ENCODE results near the gene IFFO2. TPM values are rescaled to one million over a fixed set of nuclear protein-coding genes. Genes with fewer than 3 reads are reported as not detected.

IFFO2 gene
- polyA plus RNA-seq, 4 donors = 0.22 to 3.6 (median 2.4) TPM

GRCh38 chr1:18976096-18976495, 19.6 kb upstream of the IFFO2 start:
- Histone ChIP-seq H3K4me3 (ENCODE audit: low read depth in 1 of 3, low read length in 3 of 3) (no peak overlapping the region), H3K36me3 (ENCODE audit: control insufficient read depth in 3 of 3, insufficient read depth in 2 of 3, low read depth in 1 of 3, low read length in 3 of 3) (no peaks in the 10 kb centered on the region), H3K4me1 (ENCODE audit: control insufficient read depth in 3 of 3, insufficient read depth in 2 of 3, low read depth in 1 of 3, low read length in 2 of 3) (no peaks in the 10 kb centered on the region), H3K27ac (ENCODE audit: low read depth in 1 of 3, low read length in 2 of 3) (no peak overlapping the region), H3K27me3 (ENCODE audit: control insufficient read depth in 3 of 3, insufficient read depth in 3 of 3, low read length in 3 of 3) (peaks cover 0 to 4% (median 2%) of the 10 kb centered on the region in 3 donors), H3K9me3 (ENCODE audit: control insufficient read depth in 2 of 2, insufficient read depth in 1 of 2, low read depth in 1 of 2, low read length in 1 of 2) (peaks cover 0 to 5% of the 10 kb centered on the region in 2 donors)
- no peak for DNase-seq
- no peak for FAIRE-seq
- 87 to 92% (median 87%) methylated on average over 8 of the region's 8 CpGs for WGBS, 3 donors

- H3K27me3 ChIP-seq (ENCODE audit: control insufficient read depth in 3 of 3, insufficient read depth in 3 of 3, low read length in 3 of 3) = peaks cover 0 to 2% (median under 1%) of the 10 kb centered on the region in 3 donors
- FAIRE-seq (no peak), DNase-seq (no peak)
- WGBS, 3 donors = 81% methylated on average over 7 of the region's 7 CpGs
- no peak overlapping the region for H3K4me3 ChIP-seq (ENCODE audit: low read depth in 1 of 3, low read length in 3 of 3)
- H3K36me3 ChIP-seq (ENCODE audit: control insufficient read depth in 3 of 3, insufficient read depth in 2 of 3, low read depth in 1 of 3, low read length in 3 of 3) = no peaks in the 10 kb centered on the region
- no peaks in the 10 kb centered on the region for H3K4me1 ChIP-seq (ENCODE audit: control insufficient read depth in 3 of 3, insufficient read depth in 2 of 3, low read depth in 1 of 3, low read length in 2 of 3)
- H3K27ac ChIP-seq (ENCODE audit: low read depth in 1 of 3, low read length in 2 of 3) = no peak overlapping the region
- no peaks in the 10 kb centered on the region for H3K9me3 ChIP-seq (ENCODE audit: control insufficient read depth in 2 of 2, insufficient read depth in 1 of 2, low read depth in 1 of 2, low read length in 1 of 2)
These were observed 18.1 kb upstream of the IFFO2 start for GRCh38 chr1:18974606-18975005.

DNA sequence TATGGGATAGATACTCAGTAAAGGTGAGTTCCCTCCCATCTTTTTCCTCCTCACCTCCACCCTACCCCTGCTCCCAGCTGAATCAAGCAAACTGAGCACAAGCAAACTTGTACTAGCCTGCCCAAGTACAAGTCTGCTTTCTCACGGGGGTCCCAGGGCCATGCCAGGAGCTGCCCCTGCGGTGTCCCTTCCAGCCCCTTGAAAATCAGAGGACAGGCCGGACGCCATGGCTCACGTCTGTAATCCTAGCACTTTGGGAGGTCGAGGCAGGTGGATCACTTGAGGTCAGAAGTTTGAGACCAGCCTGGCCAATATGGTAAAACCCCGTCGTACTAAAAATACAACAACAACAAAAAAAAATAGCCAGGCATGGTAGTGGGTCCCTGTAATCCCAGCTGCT, 17.5 kb upstream of the IFFO2 start:
- no peaks in the 10 kb centered on the region for H3K9me3 ChIP-seq (ENCODE audit: control insufficient read depth in 2 of 2, insufficient read depth in 1 of 2, low read depth in 1 of 2, low read length in 1 of 2)
- WGBS, 3 donors = 88 to 90% (median 90%) methylated on average over 8 of the region's 8 CpGs

DNA sequence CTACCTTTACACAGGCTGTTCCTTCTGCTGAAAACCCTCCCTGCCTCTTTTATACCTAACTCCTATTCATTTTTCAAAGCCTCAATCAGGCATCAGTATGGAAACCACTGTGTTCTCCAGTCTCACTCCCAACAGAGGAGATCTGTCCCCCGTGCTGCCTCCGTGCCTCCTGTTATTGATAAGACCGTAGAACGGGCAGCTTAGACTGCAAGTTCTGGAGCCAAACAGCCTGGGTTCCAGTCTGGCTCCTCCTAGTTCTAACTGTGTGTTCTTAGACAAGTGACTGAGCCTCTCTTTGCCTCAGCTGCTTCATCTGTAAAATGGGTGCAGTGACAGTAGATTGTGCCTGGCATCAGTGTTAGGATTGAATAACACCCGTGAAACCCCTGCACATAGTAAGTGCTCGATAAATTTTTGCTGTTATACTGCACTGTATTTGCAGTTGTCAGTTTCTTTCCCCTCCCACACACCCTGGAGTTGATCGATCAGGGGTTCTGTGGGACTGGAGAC, 17.0 kb upstream of the IFFO2 start:
- FAIRE-seq = no peak
- WGBS, 3 donors = 71 to 79% (median 77%) methylated on average over 7 of the region's 7 CpGs

More for the DNA sequence above, 17.5 kb upstream of the IFFO2 start:
- Histone ChIP-seq H3K27ac (ENCODE audit: low read depth in 1 of 3, low read length in 2 of 3) (no peak overlapping the region), H3K27me3 (ENCODE audit: control insufficient read depth in 3 of 3, insufficient read depth in 3 of 3, low read length in 3 of 3) (peaks cover 0 to 2% (median 0%) of the 10 kb centered on the region in 3 donors), H3K36me3 (ENCODE audit: control insufficient read depth in 3 of 3, insufficient read depth in 2 of 3, low read depth in 1 of 3, low read length in 3 of 3) (no peaks in the 10 kb centered on the region), H3K4me1 (ENCODE audit: control insufficient read depth in 3 of 3, insufficient read depth in 2 of 3, low read depth in 1 of 3, low read length in 2 of 3) (no peaks in the 10 kb centered on the region), H3K4me3 (ENCODE audit: low read depth in 1 of 3, low read length in 3 of 3) (no peak overlapping the region)
- DNase-seq (no peak), FAIRE-seq (no peak)

GRCh38 chr1:18972991-18973390, 16.5 kb upstream of the IFFO2 start:
- 56 to 80% (median 66%) methylated on average over 7 of the region's 7 CpGs for WGBS, 3 donors

More for the DNA sequence above, 17.0 kb upstream of the IFFO2 start:
- no peak overlapping the region for H3K27ac ChIP-seq (ENCODE audit: low read depth in 1 of 3, low read length in 2 of 3)
- H3K4me3 ChIP-seq (ENCODE audit: low read depth in 1 of 3, low read length in 3 of 3) = no peak overlapping the region
- no peak for DNase-seq
- no peaks in the 10 kb centered on the region for H3K27me3 ChIP-seq (ENCODE audit: control insufficient read depth in 3 of 3, insufficient read depth in 3 of 3, low read length in 3 of 3)
- H3K4me1 ChIP-seq (ENCODE audit: control insufficient read depth in 3 of 3, insufficient read depth in 2 of 3, low read depth in 1 of 3, low read length in 2 of 3) = no peaks in the 10 kb centered on the region
- H3K36me3 ChIP-seq (ENCODE audit: control insufficient read depth in 3 of 3, insufficient read depth in 2 of 3, low read depth in 1 of 3, low read length in 3 of 3) = no peaks in the 10 kb centered on the region
- H3K9me3 ChIP-seq (ENCODE audit: control insufficient read depth in 2 of 2, insufficient read depth in 1 of 2, low read depth in 1 of 2, low read length in 1 of 2) = no peaks in the 10 kb centered on the region

GRCh38 chr1:18972531-18972930, 16.1 kb upstream of the IFFO2 start:
- DNase-seq (no peak), FAIRE-seq (no peak)
- peaks cover 0 to 2% (median 0%) of the 10 kb centered on the region in 3 donors for H3K27me3 ChIP-seq (ENCODE audit: control insufficient read depth in 3 of 3, insufficient read depth in 3 of 3, low read length in 3 of 3)
- H3K27ac ChIP-seq (ENCODE audit: low read depth in 1 of 3, low read length in 2 of 3) = no peak overlapping the region
- 7 to 15% (median 12%) methylated on average over 2 of the region's 2 CpGs for WGBS, 3 donors
- no peak overlapping the region for H3K4me3 ChIP-seq (ENCODE audit: low read depth in 1 of 3, low read length in 3 of 3)
- no peaks in the 10 kb centered on the region for H3K36me3 ChIP-seq (ENCODE audit: control insufficient read depth in 3 of 3, insufficient read depth in 2 of 3, low read depth in 1 of 3, low read length in 3 of 3)
- H3K9me3 ChIP-seq (ENCODE audit: control insufficient read depth in 2 of 2, insufficient read depth in 1 of 2, low read depth in 1 of 2, low read length in 1 of 2) = no peaks in the 10 kb centered on the region
- no peaks in the 10 kb centered on the region for H3K4me1 ChIP-seq (ENCODE audit: control insufficient read depth in 3 of 3, insufficient read depth in 2 of 3, low read depth in 1 of 3, low read length in 2 of 3)

More at GRCh38 chr1:18972991-18973390, 16.5 kb upstream of the IFFO2 start:
- Histone ChIP-seq H3K27ac (ENCODE audit: low read depth in 1 of 3, low read length in 2 of 3) (no peak overlapping the region), H3K27me3 (ENCODE audit: control insufficient read depth in 3 of 3, insufficient read depth in 3 of 3, low read length in 3 of 3) (peaks cover 0 to 2% (median 0%) of the 10 kb centered on the region in 3 donors), H3K36me3 (ENCODE audit: control insufficient read depth in 3 of 3, insufficient read depth in 2 of 3, low read depth in 1 of 3, low read length in 3 of 3) (no peaks in the 10 kb centered on the region), H3K4me3 (ENCODE audit: low read depth in 1 of 3, low read length in 3 of 3) (no peak overlapping the region), H3K9me3 (ENCODE audit: control insufficient read depth in 2 of 2, insufficient read depth in 1 of 2, low read depth in 1 of 2, low read length in 1 of 2) (no peaks in the 10 kb centered on the region), H3K4me1 (ENCODE audit: control insufficient read depth in 3 of 3, insufficient read depth in 2 of 3, low read depth in 1 of 3, low read length in 2 of 3) (no peaks in the 10 kb centered on the region)
- no peak for FAIRE-seq
- no peak for DNase-seq

- 51 to 70% (median 56%) methylated on average over 4 of the region's 4 CpGs for WGBS, 3 donors
- H3K4me1 ChIP-seq (ENCODE audit: control insufficient read depth in 3 of 3, insufficient read depth in 2 of 3, low read depth in 1 of 3, low read length in 2 of 3) = no peaks in the 10 kb centered on the region
- DNase-seq = no peak
- H3K27ac ChIP-seq (ENCODE audit: low read depth in 1 of 3, low read length in 2 of 3) = no peak overlapping the region
- no peak for FAIRE-seq
- no peak overlapping the region for H3K4me3 ChIP-seq (ENCODE audit: low read depth in 1 of 3, low read length in 3 of 3)
- no peaks in the 10 kb centered on the region for H3K9me3 ChIP-seq (ENCODE audit: control insufficient read depth in 2 of 2, insufficient read depth in 1 of 2, low read depth in 1 of 2, low read length in 1 of 2)
- no peaks in the 10 kb centered on the region for H3K36me3 ChIP-seq (ENCODE audit: control insufficient read depth in 3 of 3, insufficient read depth in 2 of 3, low read depth in 1 of 3, low read length in 3 of 3)
- peaks cover 0 to 6% (median 2%) of the 10 kb centered on the region in 3 donors for H3K27me3 ChIP-seq (ENCODE audit: control insufficient read depth in 3 of 3, insufficient read depth in 3 of 3, low read length in 3 of 3)
These were observed 14.3 kb upstream of the IFFO2 start for GRCh38 chr1:18970762-18971161.

GRCh38 chr1:18970358-18970757, 13.9 kb upstream of the IFFO2 start:
- H3K27ac ChIP-seq (ENCODE audit: low read depth in 1 of 3, low read length in 2 of 3) = no peak overlapping the region
- H3K36me3 ChIP-seq (ENCODE audit: control insufficient read depth in 3 of 3, insufficient read depth in 2 of 3, low read depth in 1 of 3, low read length in 3 of 3) = no peaks in the 10 kb centered on the region
- DNase-seq = no peak
- 61 to 84% (median 77%) methylated on average over 7 of the region's 7 CpGs for WGBS, 3 donors
- no peaks in the 10 kb centered on the region for H3K4me1 ChIP-seq (ENCODE audit: control insufficient read depth in 3 of 3, insufficient read depth in 2 of 3, low read depth in 1 of 3, low read length in 2 of 3)
- no peak overlapping the region for H3K4me3 ChIP-seq (ENCODE audit: low read depth in 1 of 3, low read length in 3 of 3)
- peaks cover 0 to 8% (median 2%) of the 10 kb centered on the region in 3 donors for H3K27me3 ChIP-seq (ENCODE audit: control insufficient read depth in 3 of 3, insufficient read depth in 3 of 3, low read length in 3 of 3)
- FAIRE-seq = no peak
- H3K9me3 ChIP-seq (ENCODE audit: control insufficient read depth in 2 of 2, insufficient read depth in 1 of 2, low read depth in 1 of 2, low read length in 1 of 2) = no peaks in the 10 kb centered on the region
